HG03571 (cell line): ENCODE measurements around the gene NPR2.

Experiments used
- ATAC-seq: cut with Tn5 transposase; IDR thresholded peaks from one replicate; pipeline ENCODE4 v1.9.1; 2021; ENCODE audit not compliant: unreplicated experiment

NPR2 gene

DNA sequence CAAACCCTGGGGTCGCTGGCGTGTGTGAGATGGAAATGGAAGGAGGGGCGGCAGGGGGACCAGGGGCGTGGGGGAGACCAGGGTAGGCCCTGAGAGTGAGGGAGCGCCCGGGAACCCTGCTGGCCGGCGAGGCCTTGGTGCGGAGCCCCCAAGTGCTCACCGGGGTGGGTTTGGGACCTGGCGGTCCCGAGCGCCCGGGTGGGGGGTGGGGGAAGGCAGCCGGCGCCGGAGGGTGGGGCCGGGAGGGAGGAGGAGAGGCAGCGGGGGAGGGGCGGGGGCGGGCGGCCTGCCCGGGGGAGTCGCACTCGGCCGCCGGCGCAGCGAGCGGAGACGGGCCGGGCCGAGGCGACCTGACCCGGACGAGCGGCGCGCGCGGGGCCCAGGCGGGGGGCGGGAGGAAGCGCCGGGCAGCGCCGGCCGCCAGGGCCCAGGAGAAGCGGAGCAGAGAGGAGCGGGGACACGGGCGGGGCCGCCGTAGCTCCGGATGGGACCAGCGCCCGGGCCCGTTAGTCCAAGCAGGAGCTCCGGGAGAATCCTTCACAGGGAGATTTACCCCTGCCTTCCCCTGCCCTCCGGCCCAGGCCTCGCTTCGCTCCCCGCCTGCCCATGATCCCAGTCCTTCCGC lies at the start of gene NPR2:
Gene NPR2 (plus strand): TSS at position 295 of the 625 bp plus-strand sequence. CDS start 818 bp downstream, outside the sequence.
- no peak for ATAC-seq

DNA sequence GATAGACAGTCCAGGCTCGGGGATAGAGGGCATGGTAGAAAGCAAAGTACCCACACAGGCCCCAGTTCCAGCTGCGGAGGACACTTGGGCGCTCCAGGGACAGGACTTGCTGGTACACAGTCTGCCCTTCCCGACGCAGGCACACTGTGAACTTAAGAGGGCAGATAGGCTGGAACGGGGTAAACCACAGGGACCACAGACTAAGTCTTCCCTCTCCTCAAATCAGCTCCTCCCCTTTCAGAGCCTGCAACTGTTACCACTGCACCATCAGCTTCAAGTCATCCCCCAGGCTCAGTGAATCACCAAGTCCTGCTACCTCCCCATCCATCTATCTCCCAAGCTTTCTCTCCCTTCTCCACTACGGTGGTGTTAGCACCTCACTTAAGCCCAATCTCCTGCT lies 49.7 kb upstream of the NPR2 start:
- ATAC-seq = no peak

DNA sequence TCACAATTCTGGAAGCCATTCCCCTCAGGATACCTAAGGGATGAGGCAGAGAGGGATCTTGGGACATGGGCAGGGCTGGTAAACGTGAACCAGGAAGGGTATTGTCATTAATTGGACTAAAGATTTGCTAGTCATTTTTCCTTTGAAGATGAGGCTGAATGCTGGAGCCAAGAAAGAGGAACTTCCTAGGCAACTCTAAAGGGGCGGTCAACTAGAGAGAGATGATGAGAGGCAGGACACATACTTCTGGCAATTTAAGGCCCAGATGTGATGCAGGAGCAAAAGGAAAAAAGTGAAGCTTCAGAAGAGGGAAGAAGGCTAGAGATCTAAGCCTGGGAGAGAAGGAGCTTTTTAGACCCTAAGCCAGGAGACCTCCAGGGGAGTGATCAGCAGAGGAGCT lies 47.9 kb upstream of the NPR2 start:
- no peak for ATAC-seq

DNA sequence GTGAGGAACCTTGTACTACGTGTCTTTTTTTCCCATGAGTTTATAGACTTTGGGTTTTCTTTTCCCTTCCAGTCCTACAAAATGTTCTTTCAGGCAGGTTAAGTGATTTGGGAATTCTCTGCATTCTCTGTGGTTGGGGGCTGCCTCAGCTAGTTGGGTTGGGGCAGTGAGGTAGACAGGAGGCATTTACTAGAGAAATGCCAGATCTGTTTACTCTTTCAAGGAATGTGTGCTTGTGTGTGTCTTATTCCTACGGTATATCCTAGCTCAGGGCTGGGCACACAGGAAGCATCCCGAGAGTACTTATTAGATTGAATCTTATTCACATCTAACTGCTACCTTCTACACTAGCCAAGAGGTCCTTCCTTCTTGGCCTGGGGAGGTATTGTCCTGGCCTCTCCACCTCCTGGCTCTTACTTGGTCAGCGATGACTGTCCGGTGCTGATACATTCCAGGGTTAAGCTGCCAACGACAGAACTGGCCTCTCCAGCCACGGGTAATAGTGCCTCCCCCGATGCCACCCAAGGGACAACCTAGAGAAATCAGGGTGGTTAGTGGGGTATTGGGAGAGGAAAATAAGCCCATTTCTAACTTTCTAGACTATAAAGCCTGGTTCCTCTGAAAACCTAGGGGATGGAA lies 47.4 kb upstream of the NPR2 start:
- ATAC-seq = no peak

DNA sequence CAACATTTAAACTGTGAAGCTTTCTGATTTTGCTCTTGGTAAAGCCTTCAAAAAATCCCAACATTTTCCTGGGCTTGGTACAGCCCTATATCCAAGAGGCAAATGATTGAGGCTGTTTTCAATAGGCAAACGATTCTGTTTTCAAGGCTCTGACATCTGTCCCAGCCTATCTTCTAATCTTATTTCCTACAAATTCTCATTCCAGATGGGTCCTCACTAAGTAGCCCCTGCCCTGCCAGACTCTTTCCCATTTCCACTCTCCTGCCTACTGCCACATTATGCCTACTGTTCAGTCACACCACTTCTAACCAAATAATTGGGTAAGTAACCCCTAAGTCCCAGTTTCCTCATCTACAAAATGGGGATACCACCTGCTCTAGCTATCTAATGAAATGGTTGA lies 45.8 kb upstream of the NPR2 start:
- ATAC-seq = no peak

DNA sequence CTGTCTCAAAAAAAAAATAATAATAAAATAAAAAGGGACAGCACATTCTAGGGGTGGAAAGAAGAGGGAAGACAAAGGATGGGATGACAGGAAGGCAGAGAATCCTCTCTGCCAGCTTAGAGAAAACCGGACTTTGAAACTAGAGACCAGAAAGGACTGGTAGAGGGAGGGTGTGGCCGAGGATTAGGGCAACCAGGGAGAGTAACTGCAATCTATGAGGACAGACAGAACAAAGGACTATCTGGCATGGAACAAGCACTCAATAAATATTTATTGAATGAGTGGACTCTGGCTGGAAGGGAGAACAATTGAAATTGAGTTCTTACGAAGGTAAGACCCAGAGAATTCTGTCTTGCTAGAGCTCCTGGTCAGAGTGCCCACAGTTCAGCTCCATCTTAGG lies 44.8 kb upstream of the NPR2 start:
- ATAC-seq = no peak

DNA sequence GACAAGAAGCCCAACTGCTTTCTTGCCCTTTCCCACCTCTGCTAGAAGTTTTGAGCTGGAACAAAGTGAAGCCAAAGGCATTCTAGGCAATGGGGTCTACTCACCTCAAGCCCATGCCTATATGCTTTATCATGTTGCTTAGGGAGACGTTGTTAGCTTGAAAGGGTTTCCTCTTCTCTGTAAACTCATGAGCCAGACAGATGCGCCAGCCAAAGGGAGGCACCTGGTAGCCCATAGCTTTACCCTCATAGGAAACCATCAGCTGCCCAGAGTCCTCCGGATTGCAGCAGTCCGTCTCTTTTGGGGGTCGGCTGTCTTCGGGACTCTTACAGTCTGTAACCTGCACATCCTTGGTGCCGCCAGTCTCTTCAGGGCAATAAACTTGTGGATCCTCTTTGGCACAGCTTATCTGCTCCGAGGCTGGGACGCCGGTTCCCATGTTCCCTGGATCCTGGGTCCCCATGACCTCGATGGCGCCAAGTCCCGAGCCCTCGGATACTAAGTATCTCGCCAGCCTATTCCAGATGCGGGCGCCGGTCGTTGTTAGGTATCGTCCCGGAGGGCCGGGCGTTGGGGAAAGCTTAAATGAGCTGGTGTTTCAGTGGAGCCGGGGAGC lies 43.0 kb upstream of the NPR2 start:
- no peak for ATAC-seq

DNA sequence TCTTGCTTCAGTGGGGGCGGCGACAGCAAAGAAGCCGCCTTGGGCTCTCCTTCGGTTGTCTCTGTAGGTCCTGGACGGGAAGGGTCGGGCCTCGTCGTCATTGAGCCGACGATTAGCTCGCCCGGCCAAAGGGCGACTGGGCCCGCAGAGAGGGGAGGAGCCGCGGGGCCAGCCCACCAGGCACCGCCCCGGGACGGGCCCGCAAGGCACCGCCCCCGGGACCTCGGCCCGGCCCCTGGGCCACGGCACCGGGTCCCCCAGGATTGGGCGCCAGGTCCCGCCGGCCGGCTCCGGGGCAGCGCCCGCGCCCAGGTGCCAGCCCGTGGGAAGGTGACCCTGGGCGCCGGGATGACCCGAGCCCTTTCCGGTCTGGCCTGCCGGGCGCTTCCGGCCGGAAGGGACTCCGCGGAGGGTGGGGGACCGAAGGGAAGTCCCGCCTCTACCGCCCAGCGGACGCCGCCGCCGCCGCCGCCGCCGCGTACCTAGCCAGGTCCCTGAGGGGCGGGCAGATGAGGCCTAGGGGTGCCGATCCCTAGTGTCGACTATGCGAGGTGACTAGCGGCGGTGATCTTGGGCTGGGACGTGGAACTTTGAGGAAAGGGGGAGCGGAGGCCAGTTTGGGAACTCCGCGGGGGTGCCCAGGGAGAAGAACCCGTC lies 42.4 kb upstream of the NPR2 start, which contains the start of the genes GBA2 and RGP1:
Gene GBA2 (minus strand): TSS at position 371 of the 657 bp plus-strand sequence. CDS start 524 bp downstream, outside the sequence.
Gene RGP1 (plus strand): TSS at position 430 of the 657 bp plus-strand sequence. CDS start 469 bp downstream, outside the sequence.
- ATAC-seq = peak; percentile 72

DNA sequence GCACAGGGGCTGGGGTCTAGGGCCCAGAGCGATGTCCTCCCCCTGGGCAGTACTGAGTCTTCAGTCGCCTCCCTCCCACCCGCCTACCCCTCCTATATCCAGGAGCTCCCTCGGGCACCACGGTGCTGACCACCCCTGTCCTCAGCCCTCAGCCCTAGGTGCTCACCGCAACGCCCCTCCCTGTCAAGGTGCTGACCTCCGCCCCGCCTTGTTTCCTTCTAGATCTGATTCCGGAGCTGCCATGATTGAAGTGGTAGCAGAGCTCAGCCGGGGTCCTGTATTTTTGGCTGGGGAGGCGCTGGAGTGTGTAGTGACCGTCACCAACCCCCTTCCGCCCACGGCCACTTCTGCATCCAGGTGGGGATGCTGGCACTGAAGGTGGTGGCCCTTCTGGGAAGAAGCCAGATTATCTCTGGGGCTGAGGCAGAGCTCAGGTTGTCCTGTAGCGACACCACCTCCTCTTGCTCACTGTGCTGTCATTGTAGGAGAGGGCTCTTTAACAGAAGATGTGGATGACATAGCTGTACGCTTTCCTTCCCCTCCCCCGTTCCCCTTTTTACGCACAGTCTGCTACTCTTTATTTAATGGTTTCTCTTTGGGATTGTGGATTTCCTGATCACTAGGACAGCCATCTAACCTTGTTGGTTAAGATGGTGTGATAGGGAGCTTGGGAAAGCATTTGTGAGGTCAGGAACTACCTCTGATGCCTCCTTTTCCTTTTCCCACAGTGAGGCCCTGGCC lies 41.7 kb upstream of the NPR2 start:
- ATAC-seq = peak; percentile 19

DNA sequence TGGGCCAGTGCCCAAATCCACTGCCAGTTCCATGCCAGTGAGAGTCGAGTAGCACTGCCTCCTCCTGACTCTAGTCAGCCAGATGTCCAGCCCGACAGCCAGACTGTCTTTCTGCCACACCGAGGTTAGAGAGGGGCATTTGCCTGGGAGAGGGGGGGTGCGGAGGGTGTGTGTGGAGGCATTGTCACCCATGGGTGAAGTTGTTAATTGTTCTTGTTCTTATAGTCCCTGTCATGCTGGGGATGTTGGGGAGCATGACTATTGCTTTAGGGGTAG lies 41.2 kb upstream of the NPR2 start:
- ATAC-seq = no peak

DNA sequence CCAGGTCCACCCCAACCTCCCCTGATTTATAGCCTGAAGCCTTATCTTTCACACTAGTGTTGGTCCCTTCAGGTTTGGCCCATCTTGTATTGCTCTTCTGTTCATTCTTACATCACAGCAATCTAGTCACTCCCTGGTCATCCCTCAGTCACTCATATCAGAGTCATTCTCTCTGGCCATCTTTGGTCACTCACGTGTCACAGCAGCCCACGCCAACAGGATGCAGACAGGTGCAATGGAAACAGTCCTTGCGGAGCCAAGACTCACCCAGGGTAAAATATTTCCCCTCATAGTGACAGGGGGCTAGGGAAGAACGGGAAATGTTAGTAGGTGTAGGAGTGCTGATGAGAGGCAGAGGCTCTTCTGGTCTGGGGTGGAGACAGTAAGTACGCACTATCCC lies 37.9 kb upstream of the NPR2 start:
- no peak for ATAC-seq

DNA sequence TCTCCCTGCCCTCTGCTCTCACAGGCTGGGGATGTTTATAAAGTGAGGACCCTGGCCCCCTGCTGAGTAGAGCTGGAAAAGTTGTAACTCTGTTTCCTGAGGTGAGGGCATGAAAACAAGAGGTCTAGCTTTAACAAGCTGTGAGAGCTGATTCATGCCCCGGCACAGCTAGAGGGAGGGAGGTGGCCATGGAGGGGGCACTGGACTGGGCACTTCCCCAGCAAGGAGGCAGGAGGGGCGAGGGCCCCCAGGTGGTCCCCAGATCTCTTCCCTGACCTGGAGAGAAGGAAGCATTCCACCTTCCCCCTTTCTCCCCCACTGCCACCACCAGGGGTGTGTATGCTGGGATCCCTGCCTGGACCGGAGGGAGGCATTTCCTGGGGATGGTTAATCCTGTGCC lies 37.1 kb upstream of the NPR2 start, which contains the start of gene MSMP:
Gene MSMP (minus strand): TSS at position 13 of the 400 bp plus-strand sequence. CDS start 147 bp downstream, outside the sequence.
- ATAC-seq = no peak

DNA sequence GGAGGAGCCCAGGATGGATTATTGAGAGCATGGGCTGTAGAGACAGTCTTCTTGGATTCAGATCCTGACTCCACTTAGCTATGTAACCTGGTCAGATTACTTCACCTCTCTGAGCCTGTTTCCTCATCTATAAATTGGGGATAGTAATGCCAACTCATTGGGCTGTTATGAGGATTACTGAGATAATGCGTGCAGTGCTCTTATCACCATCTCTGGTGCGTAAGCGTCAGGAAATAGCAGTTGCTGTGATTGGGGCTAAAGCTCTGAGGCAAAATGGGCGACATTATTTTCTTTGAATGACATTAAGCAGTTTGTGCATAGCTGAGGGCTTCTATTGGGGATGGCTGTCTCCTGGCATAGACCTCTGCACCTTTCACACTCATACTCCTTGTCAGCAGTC lies 36.3 kb upstream of the NPR2 start:
- ATAC-seq = no peak

DNA sequence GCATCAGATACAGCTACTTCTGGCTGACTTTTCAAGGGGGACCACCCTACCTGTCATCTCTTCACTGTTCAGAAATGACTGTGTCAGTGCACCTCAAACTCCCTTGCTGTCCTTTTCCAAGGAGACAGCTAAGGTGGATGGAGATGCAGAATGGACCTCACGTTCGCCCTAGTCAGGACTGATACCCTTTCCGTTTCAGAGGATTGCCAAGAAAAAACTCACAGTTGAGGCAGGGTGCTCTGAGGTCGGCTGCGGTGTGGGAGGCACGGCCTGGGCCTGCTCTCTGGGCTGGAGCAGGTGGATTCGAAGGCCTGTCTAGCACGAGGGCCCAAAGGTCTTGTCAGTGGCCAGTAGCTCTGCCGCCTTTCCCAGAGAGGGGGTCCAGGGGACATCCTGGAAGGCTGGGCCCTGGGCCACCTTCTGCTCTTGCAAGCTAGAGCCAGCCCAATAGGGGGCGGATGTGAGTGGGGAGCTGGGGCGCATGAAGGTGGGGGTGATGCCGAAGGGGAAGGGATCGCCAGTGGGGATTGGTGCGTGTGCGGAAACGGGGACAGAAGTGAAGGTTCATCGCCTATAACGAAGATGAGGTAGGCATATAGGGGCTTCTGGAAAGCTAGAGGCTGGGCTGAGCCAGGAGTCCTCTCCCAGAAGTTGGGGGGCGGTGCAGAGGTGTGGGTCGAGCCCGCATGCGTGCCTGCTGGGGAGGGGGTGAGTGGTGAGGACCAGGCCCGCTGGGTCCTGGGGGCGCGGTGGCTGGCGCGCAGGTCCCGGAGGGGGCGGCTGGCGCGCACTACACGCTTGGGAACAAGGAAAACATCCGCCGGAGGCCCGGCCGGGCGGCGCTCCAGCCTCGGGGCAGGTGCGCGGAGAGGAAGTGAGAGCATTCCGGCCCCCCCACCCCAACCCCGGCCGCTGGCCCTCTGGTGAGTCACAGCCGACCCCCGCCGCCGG lies 34.8 kb upstream of the NPR2 start:
- ATAC-seq = peak; percentile 65

DNA sequence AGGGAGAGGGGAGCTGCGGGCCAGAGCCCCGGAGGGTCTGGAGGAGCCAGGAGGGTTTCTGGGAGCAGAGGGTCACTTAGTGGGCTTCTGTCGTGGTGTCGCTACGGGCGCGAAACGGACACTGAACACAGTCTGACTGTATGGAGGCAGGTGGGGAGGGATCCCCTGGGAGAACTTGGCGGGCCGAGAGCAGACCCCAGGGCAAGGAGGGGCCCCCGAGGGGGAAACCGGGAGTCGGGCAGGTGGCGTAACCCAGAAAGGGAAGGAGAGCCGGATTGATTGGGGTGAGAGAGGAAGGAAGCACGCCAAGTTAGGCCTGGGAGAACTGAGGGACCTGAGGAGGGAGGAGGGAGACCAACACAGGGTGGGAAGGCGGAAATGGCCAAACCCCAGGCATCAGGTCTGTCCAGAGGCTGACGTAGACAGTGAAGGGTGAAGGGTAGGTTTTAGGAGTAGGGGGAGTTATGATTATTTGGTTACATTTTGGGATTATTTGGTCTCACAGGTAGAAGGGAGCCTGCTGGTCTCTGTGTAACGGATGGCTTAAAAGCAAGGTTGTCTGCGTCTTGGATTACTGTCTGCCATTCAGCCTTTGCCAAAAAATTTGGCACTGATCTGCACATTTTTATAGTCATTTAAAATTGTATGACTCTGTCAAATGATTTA lies 34.0 kb upstream of the NPR2 start:
- ATAC-seq = peak; percentile 37

DNA sequence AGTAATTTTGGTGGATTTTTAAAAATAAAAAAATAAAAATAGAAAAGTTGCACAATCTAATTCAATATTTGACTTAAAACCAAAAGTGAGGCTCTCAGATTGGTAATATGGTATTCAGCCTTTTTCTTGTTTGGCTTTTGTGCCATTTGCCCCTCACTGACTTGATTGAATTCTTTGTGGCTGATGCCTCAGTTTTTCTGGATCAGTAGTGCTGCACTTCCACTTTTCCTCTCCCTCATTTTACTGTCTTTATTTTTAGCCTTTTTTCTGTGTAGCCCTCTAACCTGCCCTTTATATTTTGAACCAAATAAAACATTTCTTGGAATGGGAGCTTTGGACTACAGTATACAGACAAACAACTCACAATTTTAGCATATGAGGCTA lies 33.5 kb upstream of the NPR2 start:
- no peak for ATAC-seq

DNA sequence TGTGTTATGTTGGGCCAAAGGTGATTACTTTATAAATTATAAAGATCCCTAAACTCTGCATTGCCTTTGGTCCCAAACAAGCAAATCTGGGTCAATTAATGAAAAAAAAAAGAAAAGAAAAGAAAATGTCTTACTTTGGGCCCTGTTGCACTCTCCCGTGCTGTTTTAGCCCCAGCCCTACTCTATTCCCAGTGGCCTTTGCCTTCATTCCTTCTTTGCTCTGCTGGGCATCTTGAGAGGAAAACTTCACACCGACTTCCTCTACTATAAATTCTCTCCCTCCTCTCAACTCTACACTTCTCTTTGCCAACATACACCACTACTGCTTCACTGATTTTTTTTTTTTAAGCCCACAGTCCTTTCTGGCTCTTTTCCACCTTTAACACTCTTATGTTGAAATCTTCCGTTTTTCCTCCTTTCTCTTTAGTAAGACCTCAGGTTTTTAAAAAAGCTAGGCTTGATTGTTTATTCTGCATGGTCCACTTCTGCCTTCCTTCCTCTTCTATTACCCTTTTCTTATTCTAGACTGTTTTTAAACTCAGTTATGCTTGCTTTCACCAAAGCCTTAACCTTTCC lies 32.8 kb upstream of the NPR2 start:
- ATAC-seq = no peak

DNA sequence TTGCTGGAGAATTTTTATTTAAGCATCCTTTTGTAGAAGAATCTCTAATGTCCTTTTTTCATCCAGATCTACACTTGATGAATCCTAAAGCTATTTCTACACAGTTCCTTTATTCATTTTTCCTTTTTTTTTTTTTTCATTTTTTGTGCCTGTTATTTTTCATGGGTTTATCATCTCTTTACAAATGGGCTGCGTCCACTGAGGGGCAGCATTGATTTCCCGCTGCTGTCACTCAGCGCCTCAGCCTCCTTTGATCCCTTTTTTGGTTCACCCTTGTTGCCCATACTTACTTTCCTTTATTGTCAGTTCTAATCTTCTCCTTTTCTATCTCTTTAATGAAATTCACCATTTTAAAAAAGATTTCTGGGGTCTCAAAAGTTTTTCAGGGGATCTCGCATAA lies 31.6 kb upstream of the NPR2 start:
- ATAC-seq = no peak

DNA sequence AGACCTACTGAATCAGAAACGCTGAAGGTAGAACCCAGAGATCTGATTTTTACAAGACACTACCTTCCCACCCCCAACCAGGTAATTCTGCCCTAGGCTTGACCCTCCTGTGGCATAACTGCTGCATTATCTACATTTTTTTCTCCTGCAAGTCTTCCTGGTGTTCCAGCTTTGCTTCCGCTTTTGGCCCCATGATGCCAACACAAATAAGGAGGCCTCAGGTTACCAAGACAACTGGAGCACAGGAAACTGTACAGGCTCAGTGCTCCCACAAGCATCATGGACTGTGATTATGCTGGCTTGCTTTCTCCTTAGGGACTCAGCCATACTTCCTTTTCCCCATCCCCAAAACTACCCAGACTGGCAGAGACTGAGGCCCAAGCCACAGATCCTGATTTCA lies 30.7 kb upstream of the NPR2 start:
- no peak for ATAC-seq
